Astrocyte (in vitro differentiated cells and primary cell): ENCODE data around the gene RUFY2. TPM values are rescaled to one million over a fixed set of nuclear protein-coding genes. Genes with fewer than 3 reads are reported as not detected.

Experiments
- DNase-seq: peaks from one replicate; pipeline ENCODE4 v3.0.0-alpha.2; 2010; ENCODE audit warnings: low read depth
- FAIRE-seq: peaks from 2 replicates; lab custom pipeline; 2011; peaks lifted over from hg19 to GRCh38; lab: Jason Lieb, UNC
- H2AFZ ChIP-seq: 2 replicates; pipeline ENCODE4 v1.6.0; 2012; ENCODE audit warnings: low read depth, low read length, inconsistent platforms
- H3K27ac ChIP-seq: 2 replicates; pipeline ENCODE4 v1.5.1; 2011; ENCODE audit warnings: low read depth, low read length, inconsistent platforms
- H3K27me3 ChIP-seq: 2 replicates; pipeline ENCODE4 v1.6.0; 2011; ENCODE audit warnings: low read length, inconsistent platforms; ENCODE audit not compliant: insufficient read depth
- H3K36me3 ChIP-seq: 2 replicates; pipeline ENCODE4 v1.5.1; 2011; ENCODE audit warnings: low read length, inconsistent platforms; ENCODE audit not compliant: insufficient read depth
- H3K4me1 ChIP-seq: 2 replicates; pipeline ENCODE4 v1.5.1; 2011; ENCODE audit warnings: low read length, inconsistent platforms; ENCODE audit not compliant: insufficient read depth
- H3K4me2 ChIP-seq: 2 replicates; pipeline ENCODE4 v1.6.0; 2012; ENCODE audit warnings: low read length, inconsistent platforms
- H3K4me3 ChIP-seq: 2 replicates; pipeline ENCODE4 v1.5.1; 2011; ENCODE audit warnings: low read depth, mild to moderate bottlenecking, low read length, inconsistent platforms; ENCODE audit not compliant: insufficient read depth
- H3K79me2 ChIP-seq: 2 replicates; pipeline ENCODE4 v1.6.0; 2012; ENCODE audit warnings: mild to moderate bottlenecking, low read length, inconsistent platforms; ENCODE audit not compliant: insufficient read depth
- H3K9ac ChIP-seq: 2 replicates; pipeline ENCODE4 v1.6.0; 2012; ENCODE audit warnings: mild to moderate bottlenecking, low read length, inconsistent platforms
- H3K9me3 ChIP-seq: 2 replicates; pipeline ENCODE4 v1.5.1; 2012; ENCODE audit warnings: low read depth, mild to moderate bottlenecking, low read length, inconsistent platforms; ENCODE audit not compliant: insufficient read depth
- H4K20me1 ChIP-seq: 2 replicates; pipeline ENCODE4 v1.6.0; 2012; ENCODE audit warnings: low read length, inconsistent platforms; ENCODE audit not compliant: insufficient read depth
- H3K27ac Mint-ChIP-seq: one replicate; pipeline ENCODE4 v1.8.0; 2021; ENCODE audit warnings: mild to moderate bottlenecking, mixed read lengths; ENCODE audit not compliant: unreplicated experiment
- H3K27me3 Mint-ChIP-seq: one replicate; pipeline ENCODE4 v1.8.0; 2021; ENCODE audit warnings: low read depth, mixed read lengths; ENCODE audit not compliant: unreplicated experiment
- H3K36me3 Mint-ChIP-seq: one replicate; pipeline ENCODE4 v1.8.0; 2021; ENCODE audit warnings: low read depth, mixed read lengths; ENCODE audit not compliant: unreplicated experiment
- H3K4me1 Mint-ChIP-seq: one replicate; pipeline ENCODE4 v1.8.0; 2021; ENCODE audit warnings: low read depth, mixed read lengths; ENCODE audit not compliant: unreplicated experiment
- H3K4me3 Mint-ChIP-seq: one replicate; pipeline ENCODE4 v1.8.0; 2021; ENCODE audit warnings: mild to moderate bottlenecking, moderate library complexity, mixed read lengths; ENCODE audit not compliant: unreplicated experiment
- H3K9me3 Mint-ChIP-seq: one replicate; pipeline ENCODE4 v1.8.0; 2021; ENCODE audit warnings: mild to moderate bottlenecking, mixed read lengths; ENCODE audit not compliant: unreplicated experiment
- CTCF ChIP-seq: IDR thresholded peaks from 2 replicates; pipeline ENCODE4 v1.5.1; 2011; ENCODE audit warnings: low read depth, mild to moderate bottlenecking, inconsistent platforms, low read length, moderate library complexity; ENCODE audit not compliant: insufficient read depth
- EZH2 ChIP-seq: IDR thresholded peaks from 2 replicates; pipeline ENCODE4 v1.6.1; 2012; ENCODE audit warnings: mild to moderate bottlenecking, low read length, inconsistent platforms; ENCODE audit not compliant: insufficient read depth
- total RNA-seq: library from RNA; stranded (reverse); gene quantifications from 2 replicates; pipeline ENCODE4 v1.2.1, GENCODE V29; 2021

The RUFY2 gene
- total RNA-seq, 1 donor from 2014 or later: 21.7 TPM

DNA sequence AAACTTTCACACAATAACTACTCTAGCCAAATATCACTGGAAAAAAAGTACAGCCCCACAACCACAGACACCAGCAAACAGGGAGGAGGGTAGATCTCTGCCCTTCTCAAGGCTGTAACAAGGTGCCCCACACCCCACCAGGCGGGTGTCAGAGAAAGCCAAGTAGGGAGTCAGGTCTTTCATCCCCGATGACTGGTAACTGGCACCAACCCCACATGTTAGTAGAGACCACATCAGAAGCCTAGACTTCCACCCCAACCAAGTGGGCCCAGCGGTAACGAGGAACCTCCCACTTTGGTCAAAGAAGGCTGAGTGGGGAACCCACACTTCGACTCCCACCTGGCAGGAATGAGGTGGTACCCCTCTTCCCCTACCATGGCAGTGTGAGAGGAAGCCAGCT is 16.4 kb upstream of the RUFY2 start:
- Histone ChIP-seq H2AFZ (no peak overlapping the region), H3K36me3 (peaks cover 9% of the 10 kb centered on the region), H4K20me1 (no peaks in the 10 kb centered on the region), H3K9ac (no peak overlapping the region), H3K4me3 (no peak overlapping the region), H3K79me2 (no peaks in the 10 kb centered on the region), H3K4me2 (no peak overlapping the region), H3K4me1 (no peaks in the 10 kb centered on the region), H3K27ac (no peak overlapping the region), H3K27me3 (no peaks in the 10 kb centered on the region), H3K9me3 (no peaks in the 10 kb centered on the region)
- no peak for DNase-seq
- no peak for FAIRE-seq
- H3K27ac Mint-ChIP-seq: no peak overlapping the region
- H3K4me3 Mint-ChIP-seq: no peak overlapping the region
- H3K27me3 Mint-ChIP-seq: no peaks in the 10 kb centered on the region
- TF ChIP-seq EZH2: no peak
- TF ChIP-seq CTCF: no peak
- no peaks in the 10 kb centered on the region for H3K9me3 Mint-ChIP-seq
- no peaks in the 10 kb centered on the region for H3K36me3 Mint-ChIP-seq
- peaks cover 4% of the 10 kb centered on the region for H3K4me1 Mint-ChIP-seq

DNA sequence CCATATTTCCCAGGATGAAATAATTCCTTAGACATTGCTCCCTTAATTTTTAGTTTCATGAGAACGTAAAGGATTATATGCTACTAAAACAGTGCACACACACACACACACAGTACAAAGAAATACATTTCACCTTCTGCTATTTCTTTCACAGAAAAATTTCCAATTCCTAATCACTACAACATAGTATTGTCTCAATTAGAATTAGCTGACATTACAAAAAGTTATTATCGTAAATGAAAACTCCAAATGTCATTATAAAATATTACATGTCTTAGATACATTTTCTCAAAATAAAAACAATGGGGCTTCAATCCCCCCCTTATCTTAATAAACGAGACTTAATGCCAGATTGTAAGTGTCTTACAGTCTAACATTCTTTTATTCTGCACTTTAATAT is 12.3 kb upstream of the RUFY2 start:
- Mint-ChIP-seq H3K4me3 (no peak overlapping the region), H3K27ac (no peak overlapping the region), H3K4me1 (peaks cover 4% of the 10 kb centered on the region), H3K27me3 (no peaks in the 10 kb centered on the region), H3K36me3 (no peaks in the 10 kb centered on the region), H3K9me3 (no peaks in the 10 kb centered on the region)
- peaks cover 12% of the 10 kb centered on the region for H3K36me3 ChIP-seq
- H3K9ac ChIP-seq: no peak overlapping the region
- FAIRE-seq (no peak), DNase-seq (no peak)
- no peaks in the 10 kb centered on the region for H3K27me3 ChIP-seq
- H3K4me1 ChIP-seq: no peaks in the 10 kb centered on the region
- H3K79me2 ChIP-seq: no peaks in the 10 kb centered on the region
- no peak overlapping the region for H3K27ac ChIP-seq
- no peak overlapping the region for H3K4me3 ChIP-seq
- no peaks in the 10 kb centered on the region for H3K9me3 ChIP-seq
- no peak overlapping the region for H3K4me2 ChIP-seq
- H4K20me1 ChIP-seq: no peaks in the 10 kb centered on the region
- H2AFZ ChIP-seq: no peak overlapping the region
- TF ChIP-seq EZH2 (no peak), CTCF (no peak)

DNA sequence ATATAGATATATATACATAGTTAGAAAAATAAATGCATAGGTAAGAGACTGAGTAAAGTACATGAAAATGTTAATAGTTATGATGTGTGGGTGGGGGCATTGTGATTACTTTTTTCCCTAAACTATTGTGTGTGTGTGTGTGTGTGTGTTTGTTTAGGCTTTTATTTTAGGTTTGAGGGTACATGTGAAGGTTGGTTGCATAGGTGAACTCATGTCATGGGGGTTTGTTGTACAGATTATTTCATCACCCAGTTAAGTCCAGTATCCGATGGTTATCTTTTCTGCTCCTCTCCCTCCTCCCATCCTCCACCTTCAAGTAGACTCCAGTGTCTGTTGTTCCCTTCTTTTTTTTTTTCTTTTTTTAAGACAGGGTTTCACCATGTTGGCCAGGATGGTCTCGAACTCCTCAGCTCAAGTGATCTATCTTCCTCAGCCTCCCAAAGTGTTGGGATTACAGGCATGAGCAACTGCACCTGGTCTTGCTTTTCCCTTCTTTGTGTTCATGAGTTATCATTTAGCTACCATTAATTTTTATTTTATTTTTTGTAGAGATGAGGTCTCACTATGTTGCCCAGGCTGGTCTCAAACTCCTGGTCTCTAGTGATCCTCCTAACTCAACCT is 1.9 kb upstream of the RUFY2 start:
- Histone ChIP-seq H2AFZ (no peak overlapping the region), H3K27me3 (no peaks in the 10 kb centered on the region), H3K36me3 (no peaks in the 10 kb centered on the region), H3K27ac (no peak overlapping the region), H4K20me1 (peaks cover 10% of the 10 kb centered on the region), H3K4me2 (no peak overlapping the region), H3K9ac (no peak overlapping the region), H3K79me2 (peaks cover 31% of the 10 kb centered on the region), H3K4me1 (no peaks in the 10 kb centered on the region), H3K9me3 (no peaks in the 10 kb centered on the region), H3K4me3 (no peak overlapping the region)
- TF ChIP-seq CTCF (no peak), EZH2 (no peak)
- H3K9me3 Mint-ChIP-seq: no peaks in the 10 kb centered on the region
- peaks cover 3% of the 10 kb centered on the region for H3K36me3 Mint-ChIP-seq
- H3K4me1 Mint-ChIP-seq: peaks cover 9% of the 10 kb centered on the region
- DNase-seq (no peak), FAIRE-seq (no peak)
- H3K27me3 Mint-ChIP-seq: no peaks in the 10 kb centered on the region
- no peak overlapping the region for H3K4me3 Mint-ChIP-seq
- H3K27ac Mint-ChIP-seq: no peak overlapping the region
